CD4-positive, alpha-beta T cell treated with Interleukin-6 for 4 hours (primary cell): ENCODE data around the gene ASIC5.
"Not testable (repeated sequence)": the region's sequence is repeated elsewhere in the genome, so short reads cannot be mapped to it uniquely, and the experiment has no call there.

Experiments used
- DNase-seq: peaks from one replicate; pipeline ENCODE4 v3.0.0-alpha.2; 2020; ENCODE audit warnings: mixed read lengths

The ASIC5 gene

DNA sequence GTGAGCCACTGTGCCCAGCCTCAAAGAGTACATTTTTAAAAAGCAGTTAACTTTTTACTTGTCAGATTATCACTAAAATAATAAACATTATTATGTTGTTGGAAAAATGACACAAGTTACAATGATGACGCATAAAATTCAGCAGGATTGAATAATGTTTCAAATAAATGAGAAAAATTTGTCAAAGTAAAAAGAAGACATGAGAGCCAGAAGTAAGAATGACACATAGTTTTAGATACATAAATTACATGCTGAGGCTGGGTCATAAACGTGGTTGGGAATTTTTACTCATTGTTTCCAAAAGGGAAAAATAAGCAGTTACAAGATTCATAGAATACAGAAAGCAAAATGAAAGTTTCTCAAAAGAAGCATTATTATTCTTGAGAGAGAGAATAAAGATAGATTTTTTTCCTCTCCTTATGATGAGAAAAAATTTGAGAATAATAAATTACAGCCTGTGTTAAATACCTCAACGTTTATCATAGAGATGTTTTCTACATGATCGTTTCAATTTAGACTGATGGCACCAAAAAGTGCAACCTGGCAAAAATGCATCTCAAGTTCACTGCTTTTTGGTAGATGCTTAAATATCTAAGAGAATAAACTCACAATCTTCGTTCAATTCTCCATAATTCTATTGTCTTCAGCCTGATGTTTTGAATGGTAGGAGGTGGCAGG lies 66.8 kb downstream of the ASIC5 start:
- no peak for DNase-seq

- not testable (repeated sequence) for DNase-seq
Observed at GRCh38 chr4:155797581-155797980, 68.5 kb downstream of the ASIC5 start.

DNA sequence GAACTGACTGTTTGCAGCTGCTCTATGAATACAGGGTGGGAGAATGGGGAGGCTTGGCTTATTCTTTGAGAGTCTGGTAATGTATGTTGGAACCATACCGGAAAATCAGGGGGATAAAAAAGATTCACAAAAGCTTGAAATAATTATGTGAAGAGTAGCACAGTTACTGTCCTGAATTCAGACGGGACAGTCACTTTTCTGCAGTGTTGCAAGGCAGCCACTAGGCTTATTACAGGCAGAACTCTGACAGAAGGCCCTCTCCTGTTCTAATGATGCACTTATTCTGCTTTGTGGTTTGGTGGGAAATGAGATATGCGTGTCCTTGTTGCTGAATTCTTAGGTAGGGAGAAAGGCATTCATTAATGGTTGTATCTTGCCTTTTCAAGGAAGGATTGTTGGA lies 70.1 kb downstream of the ASIC5 start:
- no peak for DNase-seq

- no peak for DNase-seq
Observed at GRCh38 chr4:155794589-155795236, 71.4 kb downstream of the ASIC5 start.

DNA sequence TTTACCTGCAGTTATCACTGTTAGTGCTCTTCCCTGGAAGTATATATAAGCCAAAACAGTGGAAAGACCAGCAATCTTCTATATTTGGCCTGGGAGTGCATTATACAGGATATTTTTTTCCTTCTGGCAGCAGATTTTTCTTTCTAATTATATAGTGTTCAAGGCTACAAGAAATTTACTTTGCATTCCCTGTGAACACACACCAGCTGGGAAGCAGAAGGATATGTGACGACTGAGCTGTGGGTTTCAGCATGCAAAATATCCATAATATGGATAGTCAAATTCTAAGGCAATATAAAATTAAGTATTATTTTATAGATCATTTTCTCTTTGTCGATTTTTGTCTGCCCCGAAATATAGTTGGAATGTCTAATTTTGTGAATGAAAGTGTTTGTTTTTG lies 76.1 kb downstream of the ASIC5 start:
- no peak for DNase-seq

DNA sequence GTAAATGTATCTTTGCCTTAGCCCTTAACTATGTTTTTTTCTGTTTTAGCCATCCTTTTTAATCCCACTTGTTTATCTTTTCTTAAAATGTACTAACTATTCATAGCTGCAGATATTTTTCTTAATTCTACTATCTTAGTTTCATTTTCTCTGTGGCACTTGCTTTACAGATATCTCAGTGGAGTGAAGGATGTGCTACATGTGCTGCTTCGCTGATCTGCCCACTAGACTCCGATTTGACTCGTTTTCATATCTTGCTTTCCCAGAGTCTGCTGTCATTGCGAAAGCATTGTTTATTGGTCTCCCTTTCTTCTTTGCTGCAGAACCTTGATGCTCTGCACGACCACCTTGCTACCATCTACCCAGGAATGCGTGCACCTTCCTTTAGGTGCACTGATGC lies 76.7 kb downstream of the ASIC5 start:
- no peak for DNase-seq

DNA sequence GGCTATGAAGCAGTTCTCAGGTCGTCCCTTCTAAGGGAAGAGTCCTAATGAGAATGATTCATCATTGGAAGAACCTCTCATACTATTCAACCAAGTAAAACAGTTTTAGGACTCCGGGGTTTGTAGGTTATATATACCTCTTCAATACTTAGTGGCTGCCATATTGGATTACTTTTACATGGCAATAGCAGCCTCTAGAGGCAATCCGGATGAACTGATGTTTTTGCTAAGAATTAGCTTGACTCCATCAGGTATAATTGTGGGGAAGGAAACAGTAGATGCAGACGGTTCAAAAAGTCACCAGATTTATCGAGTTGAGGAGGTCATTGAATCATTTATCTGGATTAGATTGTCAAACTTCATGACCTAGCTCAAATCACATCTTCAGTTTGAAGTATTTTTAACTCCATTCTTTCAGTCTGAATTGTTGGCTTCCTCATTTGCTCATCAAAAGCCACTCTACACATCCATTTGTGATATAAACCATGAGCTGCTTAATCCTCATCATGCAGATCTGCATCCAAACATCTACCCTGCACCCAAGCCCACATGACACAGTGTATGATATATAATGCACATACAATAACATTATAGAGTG lies 78.9 kb downstream of the ASIC5 start:
- no peak for DNase-seq

- no peak for DNase-seq
Observed at GRCh38 chr4:155785828-155786227, 80.2 kb downstream of the ASIC5 start.

DNA sequence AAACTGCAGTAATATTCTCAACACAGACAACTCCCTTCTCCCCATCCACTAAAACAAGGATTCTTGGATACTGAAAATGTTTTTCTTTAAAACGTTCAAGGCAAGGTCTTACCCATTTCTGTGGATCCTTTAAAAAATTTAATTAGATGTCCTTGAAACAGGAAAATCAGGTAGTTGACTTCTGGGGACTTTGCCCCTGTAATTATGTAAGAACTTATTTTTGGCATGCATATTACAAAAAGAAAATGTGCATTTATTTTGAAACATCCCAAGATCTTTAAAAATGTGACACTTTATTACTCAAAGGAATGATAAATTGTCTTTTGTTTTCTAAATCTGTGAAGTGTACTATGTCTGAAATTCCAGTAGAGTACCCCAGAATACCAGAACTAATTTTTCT lies 81.4 kb downstream of the ASIC5 start:
- DNase-seq = no peak

DNA sequence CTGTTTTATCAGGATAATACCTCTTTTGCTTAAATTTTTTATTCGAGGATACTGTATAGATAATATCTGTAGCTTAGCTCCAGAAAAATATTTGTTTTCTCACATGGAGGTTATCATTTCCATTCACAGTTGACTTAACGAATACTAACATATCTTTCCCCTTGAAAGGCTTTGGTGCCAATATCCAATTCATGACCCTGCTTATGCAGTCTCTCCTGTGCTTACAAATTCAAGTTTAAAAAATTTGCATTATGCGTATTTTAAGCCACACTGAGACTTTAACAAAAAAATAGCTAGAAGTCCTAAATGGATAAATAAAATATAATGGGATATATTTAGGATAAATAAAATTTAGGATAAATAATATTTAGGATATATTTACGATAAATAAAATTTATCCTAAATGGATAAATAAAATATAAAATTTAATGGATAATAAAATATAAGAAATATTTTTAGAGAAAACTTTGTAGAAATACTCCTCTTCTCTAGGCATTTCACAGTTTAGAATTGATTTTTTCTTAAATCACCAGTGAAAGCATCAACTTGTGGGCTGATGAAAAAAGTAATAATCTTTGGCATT lies 84.7 kb downstream of the ASIC5 start:
- DNase-seq = no peak

DNA sequence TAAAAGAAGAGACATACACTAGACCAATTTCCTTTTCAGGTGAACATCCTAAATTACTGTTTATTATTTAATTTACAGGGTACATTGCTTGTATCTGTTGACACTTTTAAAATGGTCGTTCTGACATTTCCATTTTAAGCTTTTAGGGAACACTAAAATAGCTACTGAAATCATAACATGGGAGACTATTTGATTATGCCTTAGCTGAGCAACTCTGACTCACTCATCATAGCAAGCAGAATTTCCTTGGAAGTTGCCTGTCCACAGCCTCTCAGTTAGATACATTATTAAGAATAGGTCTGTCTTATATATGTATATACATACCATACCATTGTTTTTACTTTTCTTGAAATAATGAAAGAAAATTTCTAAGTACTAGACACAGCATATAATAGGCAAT lies 85.3 kb downstream of the ASIC5 start:
- DNase-seq = no peak
